SK-N-SH (cell line): ENCODE data around the gene RHBDL3. TPM values are rescaled to one million over a fixed set of nuclear protein-coding genes. Genes with fewer than 3 reads are reported as not detected.

Experiments
- CTCF ChIA-PET: fragments of 300-600, 350-600 bp; formaldehyde crosslinking; extraction: SDS; loops from one replicate; lab custom pipeline; 2021; lab: Yijun Ruan, JAX
- POLR2A ChIA-PET: fragments of 350-600 bp; sonication (Branson Sonifier 250); formaldehyde crosslinking; extraction: SDS; loops from one replicate; lab custom pipeline; 2020; ENCODE audit warnings: antibody characterized with exemption, inconsistent platforms; lab: Yijun Ruan, JAX
- DNase-seq: peaks from one replicate; pipeline ENCODE4 v3.0.0; 2012
- H2AFZ ChIP-seq: fragments of 200-600 bp; sonication (generic); 2 replicates; pipeline ENCODE4 v1.8.1; 2016; ENCODE audit warnings: antibody characterized with exemption, mild to moderate bottlenecking, low read depth
- H3F3A ChIP-seq: fragments of 200-600 bp; sonication (generic); replicated peaks from 2 replicates; pipeline ENCODE3; 2016; ENCODE audit warnings: antibody characterized with exemption, mild to moderate bottlenecking; ENCODE audit not compliant: insufficient read depth
- H3K27ac ChIP-seq, 2 experiments: fragments of 200-500 bp in 1 of 2; fragments of 200-600 bp in 1 of 2; sonication (Bioruptor generic) in 1 of 2; sonication (generic), shearing (Covaris generic) in 1 of 2; 2 replicates each; pipeline versions ENCODE4 v1.5.1 to v1.6.1; 2014 to 2016; ENCODE audit warnings: low read depth in 2 of 2, inconsistent platforms in 1 of 2, low read length in 1 of 2, mild to moderate bottlenecking in 1 of 2, mixed read lengths in 1 of 2
- H3K27me3 ChIP-seq: fragments of 200-600 bp; sonication (generic), shearing (Covaris generic); 2 replicates; pipeline ENCODE4 v1.6.1; 2016; ENCODE audit warnings: mixed run types; ENCODE audit not compliant: insufficient read depth
- H3K36me3 ChIP-seq, 2 experiments: fragments of 200-500 bp in 1 of 2; fragments of 200-600 bp in 1 of 2; sonication (Bioruptor generic) in 1 of 2; sonication (generic) in 1 of 2; replicated peaks in 1 of 2; 2 replicates each; pipeline versions ENCODE3 to v1.5.1; 2014 to 2016; ENCODE audit warnings: low read length in 1 of 2, mild to moderate bottlenecking in 1 of 2; ENCODE audit not compliant: insufficient read depth in 2 of 2, control insufficient read depth in 1 of 2
- H3K4me1 ChIP-seq, 2 experiments: fragments of 200-500 bp in 1 of 2; fragments of 200-600 bp in 1 of 2; sonication (Bioruptor generic) in 1 of 2; sonication (generic), shearing (Covaris generic) in 1 of 2; 2 replicates each; pipeline versions ENCODE4 v1.5.1 to v1.6.1; 2014 to 2016; ENCODE audit warnings: low read depth in 1 of 2, low read length in 1 of 2, mixed run types in 1 of 2; ENCODE audit not compliant: insufficient read depth in 2 of 2, control insufficient read depth in 1 of 2
- H3K4me2 ChIP-seq: fragments of 200-600 bp; sonication (generic), shearing (Covaris generic); 2 replicates; pipeline ENCODE4 v1.6.1; 2017; ENCODE audit warnings: mixed run types
- H3K4me3 ChIP-seq, 2 experiments: fragments of 200-500 bp in 1 of 2; fragments of 200-600 bp in 1 of 2; sonication (Bioruptor generic) in 1 of 2; sonication (generic), shearing (Covaris generic) in 1 of 2; 2 replicates each; pipeline versions ENCODE4 v1.5.1 to v1.8.1; 2014 to 2016; ENCODE audit warnings: low read depth in 2 of 2, inconsistent platforms in 1 of 2, low read length in 1 of 2, mild to moderate bottlenecking in 1 of 2, mixed read lengths in 1 of 2, moderate library complexity in 1 of 2
- H3K79me2 ChIP-seq: fragments of 200-600 bp; sonication (generic); 2 replicates; pipeline ENCODE4 v1.8.1; 2017; ENCODE audit warnings: mild to moderate bottlenecking; ENCODE audit not compliant: insufficient read depth
- H3K9ac ChIP-seq: fragments of 200-600 bp; sonication (generic); 2 replicates; pipeline ENCODE4 v1.6.1; 2017; ENCODE audit warnings: mixed run types
- H3K9me2 ChIP-seq: fragments of 200-600 bp; sonication (generic); 2 replicates; pipeline ENCODE4 v1.6.1; 2017; ENCODE audit warnings: mixed run types
- H3K9me3 ChIP-seq: fragments of 200-600 bp; sonication (generic); 2 replicates; pipeline ENCODE4 v1.6.1; 2017; ENCODE audit warnings: mixed run types, mild to moderate bottlenecking, moderate library complexity
- H4K20me1 ChIP-seq: fragments of 200-600 bp; sonication (generic); 2 replicates; pipeline ENCODE4 v1.6.1; 2017; ENCODE audit warnings: mild to moderate bottlenecking, mixed run types; ENCODE audit not compliant: insufficient read depth
- CHD2 ChIP-seq: fragments of 150-350 bp; IDR thresholded peaks from 2 replicates; pipeline ENCODE4 v1.6.1; 2018; ENCODE audit warnings: low read length; ENCODE audit not compliant: partially characterized antibody
- CTCF ChIP-seq: fragments of 200-600 bp; sonication (generic); IDR thresholded peaks from 2 replicates; pipeline ENCODE4 v1.6.1; 2017; ENCODE audit warnings: antibody characterized with exemption, mild to moderate bottlenecking, moderate library complexity
- ELF1 ChIP-seq: IDR thresholded peaks from 2 replicates; pipeline ENCODE4 v1.4.0; 2012
- EZH2phosphoT487 ChIP-seq: fragments of 200-600 bp; sonication (generic); IDR thresholded peaks from 2 replicates; pipeline ENCODE4 v1.6.1; 2017; ENCODE audit warnings: low read depth, mixed run types, mild to moderate bottlenecking, antibody characterized with exemption, moderate library complexity, borderline replicate concordance
- FOSL2 ChIP-seq: IDR thresholded peaks from 2 replicates; pipeline ENCODE4 v1.4.0; 2012; ENCODE audit warnings: low read depth, mild to moderate bottlenecking, moderate library complexity, borderline replicate concordance
- FOXJ3 ChIP-seq: sonication (generic); formaldehyde crosslinking; IDR thresholded peaks from 2 replicates; pipeline ENCODE4 v1.5.1; 2020; ENCODE audit warnings: mild to moderate bottlenecking, missing genetic modification reagents
- MAX ChIP-seq: IDR thresholded peaks from 2 replicates; pipeline ENCODE4 v1.4.0; 2012; ENCODE audit warnings: low read depth
- MEF2A ChIP-seq: IDR thresholded peaks from 2 replicates; pipeline ENCODE4 v1.4.0; 2012; ENCODE audit warnings: low read depth, borderline replicate concordance
- MXI1 ChIP-seq: IDR thresholded peaks from 2 replicates; pipeline ENCODE4 v1.6.1; 2012; ENCODE audit warnings: mild to moderate bottlenecking, low read depth, low read length, improper control_type of control experiment
- POLR2AphosphoS5 ChIP-seq: IDR thresholded peaks from 2 replicates; pipeline ENCODE4 v1.6.1; 2012; ENCODE audit warnings: low read depth, low read length
- SIN3A ChIP-seq: IDR thresholded peaks from 2 replicates; pipeline ENCODE4 v1.6.1; 2012; ENCODE audit warnings: low read depth, mild to moderate bottlenecking, low read length, moderate library complexity, borderline replicate concordance
- TAF1 ChIP-seq: IDR thresholded peaks from 2 replicates; pipeline ENCODE4 v1.6.1; 2012; ENCODE audit warnings: low read depth, mild to moderate bottlenecking, low read length, moderate library complexity, borderline replicate concordance
- TCF12 ChIP-seq: IDR thresholded peaks from 2 replicates; pipeline ENCODE4 v1.4.0; 2012
- TEAD4 ChIP-seq: IDR thresholded peaks from 2 replicates; pipeline ENCODE4 v1.4.0; 2012; ENCODE audit warnings: mild to moderate bottlenecking, borderline replicate concordance; ENCODE audit not compliant: insufficient read depth
- USF1 ChIP-seq: IDR thresholded peaks from 2 replicates; pipeline ENCODE4 v1.4.0; 2012; ENCODE audit warnings: low read depth, borderline replicate concordance
- USF2 ChIP-seq: fragments of 150-350 bp; IDR thresholded peaks from 2 replicates; pipeline ENCODE4 v1.6.1; 2017; ENCODE audit warnings: antibody characterized with exemption, low read length, low read depth, borderline replicate concordance
- YY1 ChIP-seq: IDR thresholded peaks from 2 replicates; pipeline ENCODE4 v1.4.0; 2012; ENCODE audit warnings: low read depth, mild to moderate bottlenecking
- ZBTB33 ChIP-seq: IDR thresholded peaks from 2 replicates; pipeline ENCODE4 v1.4.0; 2012; ENCODE audit warnings: low read depth, borderline replicate concordance
- WGBS: methylation state at CpG from one replicate; pipeline ENCODE4 v1.1.6; 2017; ENCODE audit warnings: low lambda C conversion rate; 5-methylcytosine and 5-hydroxymethylcytosine counted together
- polyA plus RNA-seq, 3 experiments: library from polyadenylated mRNA; depleted of rRNA; stranded (reverse); fragments of >200 nt; gene quantifications; 2 replicates each; pipeline ENCODE4 v1.2.3, GENCODE V29; 2012

Gene RHBDL3
- polyA plus RNA-seq, 1 of the 3 experiments (the other 2 are of a cell fraction): 0.72 TPM

- Histone ChIP-seq H3K4me2 (peak within 1 kb of the TSS; percentile 87), H3K27me3 (no peaks in the 10 kb centered on the region), H3K9me2 (no peaks in the 10 kb centered on the region), H3K79me2 (peaks cover 65% of the 10 kb centered on the region), H3F3A (peaks cover 15% of the 10 kb centered on the region), H3K27ac (peak within 1 kb of the TSS; percentile 91 to 97), H3K4me3 (peak within 1 kb of the TSS; percentile 78 to 95), H3K9ac (peak within 1 kb of the TSS; percentile 100), H3K9me3 (no peaks in the 10 kb centered on the region), H3K36me3 (peaks cover 10 to 33% of the 10 kb centered on the region in 2 experiments), H3K4me1 (peaks cover 1 to 10% of the 10 kb centered on the region in 2 experiments; a peak in 3 of 4 replicates), H2AFZ (peak within 1 kb of the TSS; percentile 88), H4K20me1 (peaks cover 43% of the 10 kb centered on the region)
- POLR2A ChIA-PET: interaction anchor here (1.5 kb wide), 1 partner anchor 15 kb away, joined by 4 read pairs; no protein-coding TSS in a partner anchor
- under 1% methylated on average over 46 of the region's 47 CpGs for WGBS
- TF ChIP-seq ZBTB33 (no peak), MEF2A (no peak), MXI1 (0 out of 2 replicates have a peak, but pooled peaks have one; percentile 33), USF2 (peak; percentile 89), ELF1 (no peak), TEAD4 (0 out of 2 replicates have a peak, but pooled peaks have one; percentile 8), CTCF (no peak), FOXJ3 (no peak), TCF12 (no peak), EZH2phosphoT487 (no peak), YY1 (peak; percentile 94), POLR2AphosphoS5 (peak; percentile 98), SIN3A (0 out of 2 replicates have a peak, but pooled peaks have one; percentile 50), USF1 (peak; percentile 95), MAX (peak; percentile 75), TAF1 (peak; percentile 93), CHD2 (peak; percentile 56), FOSL2 (no peak)
- CTCF ChIA-PET: interaction anchor here (0.9 to 1.5 kb wide), 3 partner anchors 29 to 167 kb away, joined by 3 read pairs; partner anchors contain the start of gene PSMD11
- peak; percentile 93 for DNase-seq
Observed at GRCh38 chr17:32349854-32350665, 84.4 kb downstream of the RHBDL3 start, which contains the start of gene ZNF207. Gene ZNF207, plus strand, starts transcription at chr17:32350157. Its CDS starts 129 bp downstream, at chr17:32350286.
